Panc1 (cell line): Measurements from ENCODE around the gene ACER3. TPM values are rescaled to one million over a fixed set of nuclear protein-coding genes. Genes with fewer than 3 reads are reported as not detected.

ENCODE experiments used
- ATAC-seq: fragments of 200-7000 bp; cut with Tn5 transposase; 2 replicates; pipeline ENCODE4 v1.9.1; 2020; ENCODE audit warnings: mild to moderate bottlenecking, moderate library complexity
- BruUV-seq: library from RNA; stranded (reverse); fragments of 400-500 nt; replicated peaks from 2 replicates; lab custom pipeline; 2021; lab: Mats Ljungman, UMichigan
- CTCF ChIA-PET: fragments of 300-600 bp; sonication (Branson Sonifier 250); formaldehyde crosslinking; loops from one replicate; lab custom pipeline; 2022; ENCODE audit warnings: antibody characterized with exemption; lab: Charles Lee
- POLR2A ChIA-PET: fragments of 300-600 bp; sonication (Branson Sonifier 250); formaldehyde crosslinking; loops from one replicate; lab custom pipeline; 2022; ENCODE audit warnings: antibody characterized with exemption; lab: Charles Lee
- DNase-seq: peaks from one replicate; pipeline ENCODE4 v3.0.0-alpha.2; 2010; ENCODE audit warnings: low read depth, low spot score
- H3K27ac ChIP-seq: 2 replicates; pipeline ENCODE4 v1.5.1; 2011; ENCODE audit warnings: mild to moderate bottlenecking, low read length, inconsistent platforms
- H3K27me3 ChIP-seq: fragments of 200-500 bp; sonication (Bioruptor generic); 2 replicates; pipeline ENCODE4 v1.6.0; 2014; ENCODE audit warnings: low read length, inconsistent platforms; ENCODE audit not compliant: control insufficient read depth, insufficient read depth
- H3K36me3 ChIP-seq: fragments of 200-500 bp; sonication (Bioruptor generic); 2 replicates; pipeline ENCODE4 v1.5.1; 2014; ENCODE audit warnings: inconsistent platforms, mild to moderate bottlenecking, low read length, moderate library complexity; ENCODE audit not compliant: control insufficient read depth, insufficient read depth
- H3K4me1 ChIP-seq: 2 replicates; pipeline ENCODE4 v1.5.1; 2011; ENCODE audit warnings: inconsistent platforms, mild to moderate bottlenecking, low read length, moderate library complexity; ENCODE audit not compliant: control insufficient read depth, insufficient read depth
- H3K4me3 ChIP-seq, 2 experiments: 2 replicates each; pipeline ENCODE4 v1.5.1; 2011 to 2012; ENCODE audit warnings: low read depth in 2 of 2, low read length in 2 of 2, mild to moderate bottlenecking in 2 of 2, inconsistent platforms in 1 of 2, moderate library complexity in 1 of 2
- H3K9me3 ChIP-seq: fragments of 200-500 bp; sonication (Bioruptor generic); 2 replicates; pipeline ENCODE4 v1.5.1; 2014; ENCODE audit warnings: low read depth, mild to moderate bottlenecking, inconsistent platforms, low read length, moderate library complexity; ENCODE audit not compliant: control insufficient read depth, insufficient read depth
- CTCF ChIP-seq: fragments of 450-650 bp; IDR thresholded peaks from 2 replicates; pipeline ENCODE4 v1.5.1; 2017; ENCODE audit warnings: mild to moderate bottlenecking
- POLR2AphosphoS5 ChIP-seq: IDR thresholded peaks from 2 replicates; pipeline ENCODE4 v1.6.1; 2012; ENCODE audit warnings: mild to moderate bottlenecking, low read depth, low read length, moderate library complexity
- SIN3A ChIP-seq: IDR thresholded peaks from 2 replicates; pipeline ENCODE4 v1.6.1; 2012; ENCODE audit warnings: low read depth, mild to moderate bottlenecking, low read length, moderate library complexity, borderline replicate concordance; ENCODE audit not compliant: insufficient read depth
- TCF7L2 ChIP-seq: IDR thresholded peaks from 2 replicates; pipeline ENCODE4 v1.6.1; 2011; ENCODE audit warnings: mild to moderate bottlenecking, low read depth, low read length, inconsistent platforms
- in situ Hi-C: cut with HindIII; loops from 2 replicates; pipeline ENCODE4 v1.10.0; 2016; ENCODE audit warnings: low sequenced_read_pairs, low pct_unique_long_range_greater_than_20kb
- intact Hi-C: fragments of 100-400 bp; cut with micrococcal nuclease; formaldehyde crosslinking; loops from one replicate; pipeline ENCODE4 v1.10.0; 2022; ENCODE audit not compliant: unreplicated experiment
- total RNA-seq: library from RNA; stranded (reverse); gene quantifications from one replicate; pipeline ENCODE4 v1.2.1, GENCODE V29; 2021; ENCODE audit not compliant: unreplicated experiment
- TF ChIP-seq, protein P1 (sequence below), 2 experiments: IDR thresholded peaks; 2 replicates each; pipeline ENCODE4 v1.6.1; 2011 to 2012; ENCODE audit warnings: low read depth in 2 of 2, control low read depth in 1 of 2, low read length in 1 of 2, mild to moderate bottlenecking in 1 of 2, moderate library complexity in 1 of 2; ENCODE audit not compliant: insufficient read depth in 1 of 2

ACER3 gene
- total RNA-seq, 1 experiment from 2014 or later: 41.8 TPM

DNA sequence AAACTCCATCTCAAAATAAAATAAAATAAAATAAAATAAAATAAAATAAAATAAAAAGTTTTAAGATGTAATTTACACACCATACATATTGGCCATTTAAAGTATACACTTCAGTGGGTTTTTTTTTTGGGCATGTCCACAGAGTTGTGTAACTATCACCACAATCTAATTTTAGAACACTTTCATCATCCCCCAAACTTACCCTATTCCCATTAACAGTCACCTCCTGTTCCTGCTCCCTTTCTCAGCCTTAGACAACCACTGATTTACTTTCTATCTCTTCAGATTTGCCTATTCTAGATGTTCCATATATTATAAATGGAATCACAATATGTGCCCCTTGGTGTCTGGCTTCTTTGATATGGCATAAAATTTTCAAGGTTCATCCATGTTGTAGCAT is 4.6 kb upstream of the ACER3 start:
- CTCF ChIA-PET: no interaction called here

DNA sequence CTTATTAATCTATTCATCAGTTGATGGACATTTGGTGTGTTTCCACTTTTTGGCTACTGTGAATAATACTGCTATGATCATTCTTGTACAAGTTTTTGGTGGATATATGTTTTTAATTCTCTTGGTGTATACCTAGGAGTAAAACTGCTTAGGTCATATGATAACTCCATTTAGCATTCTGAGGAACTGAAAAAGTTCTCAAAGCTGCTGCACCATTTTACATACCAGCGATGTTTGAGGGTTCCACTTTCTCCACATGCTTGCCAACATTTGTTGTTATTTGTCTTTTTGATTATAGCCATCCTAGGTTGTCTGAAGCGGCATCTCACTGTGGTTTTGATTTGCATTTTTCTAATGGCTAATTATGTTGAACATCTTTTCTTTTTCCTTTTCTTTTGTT is 4.1 kb upstream of the ACER3 start:
- intact Hi-C loops (no loop called here), in situ Hi-C loops (no loop called here)
- no peak for ATAC-seq

More for the DNA sequence above, 4.6 kb upstream of the ACER3 start:
- H3K4me3 ChIP-seq: no peak overlapping the region
- DNase-seq (no peak), ATAC-seq (no peak)
- H3K27me3 ChIP-seq: no peaks in the 10 kb centered on the region
- H3K4me1 ChIP-seq: peaks cover 5% of the 10 kb centered on the region; the same call in 1 of the 2 replicates
- no peak overlapping the region for H3K27ac ChIP-seq
- no peaks in the 10 kb centered on the region for H3K9me3 ChIP-seq
- intact Hi-C loops (no loop called here), in situ Hi-C loops (no loop called here)
- POLR2A ChIA-PET: no interaction called here
- no peaks in the 10 kb centered on the region; the same call in 1 of the 2 replicates for H3K36me3 ChIP-seq
- BruUV-seq: no TSS peak
- TF ChIP-seq POLR2AphosphoS5: no peak
- TF ChIP-seq SIN3A: no peak
- TF ChIP-seq, protein P1, sequence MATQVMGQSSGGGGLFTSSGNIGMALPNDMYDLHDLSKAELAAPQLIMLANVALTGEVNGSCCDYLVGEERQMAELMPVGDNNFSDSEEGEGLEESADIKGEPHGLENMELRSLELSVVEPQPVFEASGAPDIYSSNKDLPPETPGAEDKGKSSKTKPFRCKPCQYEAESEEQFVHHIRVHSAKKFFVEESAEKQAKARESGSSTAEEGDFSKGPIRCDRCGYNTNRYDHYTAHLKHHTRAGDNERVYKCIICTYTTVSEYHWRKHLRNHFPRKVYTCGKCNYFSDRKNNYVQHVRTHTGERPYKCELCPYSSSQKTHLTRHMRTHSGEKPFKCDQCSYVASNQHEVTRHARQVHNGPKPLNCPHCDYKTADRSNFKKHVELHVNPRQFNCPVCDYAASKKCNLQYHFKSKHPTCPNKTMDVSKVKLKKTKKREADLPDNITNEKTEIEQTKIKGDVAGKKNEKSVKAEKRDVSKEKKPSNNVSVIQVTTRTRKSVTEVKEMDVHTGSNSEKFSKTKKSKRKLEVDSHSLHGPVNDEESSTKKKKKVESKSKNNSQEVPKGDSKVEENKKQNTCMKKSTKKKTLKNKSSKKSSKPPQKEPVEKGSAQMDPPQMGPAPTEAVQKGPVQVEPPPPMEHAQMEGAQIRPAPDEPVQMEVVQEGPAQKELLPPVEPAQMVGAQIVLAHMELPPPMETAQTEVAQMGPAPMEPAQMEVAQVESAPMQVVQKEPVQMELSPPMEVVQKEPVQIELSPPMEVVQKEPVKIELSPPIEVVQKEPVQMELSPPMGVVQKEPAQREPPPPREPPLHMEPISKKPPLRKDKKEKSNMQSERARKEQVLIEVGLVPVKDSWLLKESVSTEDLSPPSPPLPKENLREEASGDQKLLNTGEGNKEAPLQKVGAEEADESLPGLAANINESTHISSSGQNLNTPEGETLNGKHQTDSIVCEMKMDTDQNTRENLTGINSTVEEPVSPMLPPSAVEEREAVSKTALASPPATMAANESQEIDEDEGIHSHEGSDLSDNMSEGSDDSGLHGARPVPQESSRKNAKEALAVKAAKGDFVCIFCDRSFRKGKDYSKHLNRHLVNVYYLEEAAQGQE (IDR thresholded peaks at IDR 0.05; ENCODE audit: insufficient read depth in 1 of 2, low read depth in 2 of 2, low read length in 1 of 2): no peak
- no peak for TF ChIP-seq TCF7L2
- no peak for TF ChIP-seq CTCF

More for the DNA sequence above, 4.1 kb upstream of the ACER3 start:
- POLR2A ChIA-PET: no interaction called here
- CTCF ChIA-PET: no interaction called here
- TF ChIP-seq TCF7L2 (no peak), POLR2AphosphoS5 (no peak), CTCF (no peak), SIN3A (no peak)
- TF ChIP-seq, protein P1 (IDR thresholded peaks at IDR 0.05; ENCODE audit: insufficient read depth in 1 of 2, low read depth in 2 of 2, low read length in 1 of 2): no peak
- Histone ChIP-seq H3K4me3 (no peak overlapping the region), H3K4me1 (peaks cover 5% of the 10 kb centered on the region), H3K9me3 (no peaks in the 10 kb centered on the region), H3K27me3 (no peaks in the 10 kb centered on the region), H3K27ac (no peak overlapping the region), H3K36me3 (no peaks in the 10 kb centered on the region; the same call in 1 of the 2 replicates)
- no peak for DNase-seq
- BruUV-seq: no TSS peak
